HCT116 (cell line): ENCODE results near the gene MYO3B. TPM values are rescaled to one million over a fixed set of nuclear protein-coding genes. Genes with fewer than 3 reads are reported as not detected.

ENCODE experiments used
- ATAC-seq: fragments of 200-7000 bp; cut with Tn5 transposase; 2 replicates; pipeline ENCODE4 v1.9.1; 2020; ENCODE audit warnings: mild to moderate bottlenecking, moderate library complexity
- BruUV-seq: library from RNA; stranded (reverse); fragments of 400-500 nt; replicated peaks from 2 replicates; lab custom pipeline; 2021; lab: Mats Ljungman, UMichigan
- CTCF ChIA-PET: fragments of 300-600 bp; sonication (Branson Sonifier 250); formaldehyde crosslinking; loops from one replicate; lab custom pipeline; 2021; ENCODE audit warnings: antibody characterized with exemption; lab: Charles Lee
- POLR2A ChIA-PET: fragments of 300-600, 350-600 bp; sonication (Branson Sonifier 250); formaldehyde crosslinking; loops from one replicate; lab custom pipeline; 2021; ENCODE audit warnings: antibody characterized with exemption; lab: Charles Lee
- RAD21 ChIA-PET, 2 experiments: fragments of 300-600 bp; sonication (Branson Sonifier 250); formaldehyde crosslinking; loops; one replicate each; lab custom pipeline; 2023; ENCODE audit warnings: low total read pairs in 2 of 2; ENCODE audit not compliant: uncharacterized antibody in 2 of 2, unreplicated experiment in 2 of 2, low non-redundant PET in 1 of 2; lab: Charles Lee
- DNase-seq: peaks from one replicate; pipeline ENCODE4 v3.0.0-alpha.2; 2010; ENCODE audit warnings: low read depth, low spot score
- H2AFZ ChIP-seq: fragments of 200-600 bp; shearing (Covaris generic), sonication (generic); 2 replicates; pipeline ENCODE4 v1.6.1; 2017; ENCODE audit warnings: low read depth, mixed run types, mixed read lengths, antibody characterized with exemption, low read length; ENCODE audit not compliant: poor library complexity, severe bottlenecking
- H3K27ac ChIP-seq: 2 replicates; pipeline ENCODE4 v1.5.1; 2012; ENCODE audit warnings: low read depth, low read length
- H3K27me3 ChIP-seq: fragments of 200-600 bp; sonication (generic); 2 replicates; pipeline ENCODE4 v1.6.1; 2016; ENCODE audit warnings: mixed run types, low read length, mixed read lengths; ENCODE audit not compliant: insufficient read depth
- H3K36me3 ChIP-seq, 2 experiments: fragments of 200-500 bp in 1 of 2; fragments of 200-600 bp in 1 of 2; sonication (Bioruptor generic) in 1 of 2; sonication (generic) in 1 of 2; 2 replicates each; pipeline versions ENCODE4 v1.5.1 to v1.6.1; 2014 to 2016; ENCODE audit warnings: low read length in 2 of 2, inconsistent platforms in 1 of 2, mixed read lengths in 1 of 2, mixed run types in 1 of 2; ENCODE audit not compliant: insufficient read depth in 2 of 2, control insufficient read depth in 1 of 2
- H3K4me1 ChIP-seq, 2 experiments: fragments of 200-600 bp in 1 of 2; sonication (generic) in 1 of 2; 2 replicates each; pipeline versions ENCODE4 v1.5.1 to v1.6.1; 2012 to 2017; ENCODE audit warnings: low read length in 2 of 2, inconsistent platforms in 1 of 2, mild to moderate bottlenecking in 1 of 2, mixed read lengths in 1 of 2, mixed run types in 1 of 2, moderate library complexity in 1 of 2; ENCODE audit not compliant: insufficient read depth in 2 of 2, control insufficient read depth in 1 of 2
- H3K4me2 ChIP-seq: fragments of 200-600 bp; sonication (generic); 2 replicates; pipeline ENCODE4 v1.6.1; 2017; ENCODE audit warnings: mixed run types, low read length, mixed read lengths
- H3K4me3 ChIP-seq, 2 experiments: fragments of 200-600 bp in 1 of 2; sonication (generic) in 1 of 2; replicated peaks in 1 of 2; 2 replicates each; pipeline ENCODE4 v1.5.1; 2011 to 2016; ENCODE audit warnings: low read length in 2 of 2, control low read depth in 1 of 2, low read depth in 1 of 2, mild to moderate bottlenecking in 1 of 2, mixed read lengths in 1 of 2, mixed run types in 1 of 2
- H3K79me2 ChIP-seq: fragments of 200-600 bp; sonication (generic); 2 replicates; pipeline ENCODE4 v1.6.1; 2017; ENCODE audit warnings: mild to moderate bottlenecking, mixed run types, low read length, moderate library complexity, mixed read lengths; ENCODE audit not compliant: insufficient read depth
- H3K9ac ChIP-seq: fragments of 200-600 bp; sonication (generic); 2 replicates; pipeline ENCODE4 v1.6.1; 2016; ENCODE audit warnings: low read length, mixed read lengths
- H3K9me2 ChIP-seq: fragments of 200-600 bp; sonication (generic), shearing (Covaris generic); 2 replicates; pipeline ENCODE4 v1.6.1; 2017; ENCODE audit warnings: mixed run types, mild to moderate bottlenecking, moderate library complexity; ENCODE audit not compliant: insufficient read depth
- H3K9me3 ChIP-seq, 2 experiments: fragments of 200-500 bp in 1 of 2; fragments of 200-600 bp in 1 of 2; sonication (Bioruptor generic) in 1 of 2; sonication (generic) in 1 of 2; 2 replicates each; pipeline ENCODE4 v1.6.1; 2014 to 2017; ENCODE audit warnings: low read length in 2 of 2, mixed read lengths in 2 of 2, inconsistent platforms in 1 of 2, low read depth in 1 of 2, mild to moderate bottlenecking in 1 of 2, mixed run types in 1 of 2, moderate library complexity in 1 of 2; ENCODE audit not compliant: control insufficient read depth in 1 of 2, insufficient read depth in 1 of 2
- H4K20me1 ChIP-seq: fragments of 200-600 bp; sonication (generic), shearing (Covaris generic); 2 replicates; pipeline ENCODE4 v1.6.1; 2017; ENCODE audit warnings: mixed run types, mild to moderate bottlenecking, moderate library complexity; ENCODE audit not compliant: insufficient read depth
- CBX3 ChIP-seq: IDR thresholded peaks from 2 replicates; pipeline ENCODE4 v1.6.1; 2012; ENCODE audit warnings: low read depth
- CTCF ChIP-seq, 3 experiments: fragments of 200-600 bp in 1 of 3; sonication (generic) in 1 of 3; IDR thresholded peaks in 2 of 3; conservative IDR thresholded peaks in 1 of 3; 2 replicates each; pipeline ENCODE4 v1.5.1; 2012 to 2017; ENCODE audit warnings: low read depth in 2 of 3, low read length in 2 of 3, antibody characterized with exemption in 1 of 3, borderline replicate concordance in 1 of 3, control low read depth in 1 of 3, mild to moderate bottlenecking in 1 of 3, mixed read lengths in 1 of 3, mixed run types in 1 of 3, moderate library complexity in 1 of 3; ENCODE audit not compliant: insufficient read depth in 1 of 3
- EGR1 ChIP-seq: IDR thresholded peaks from 2 replicates; pipeline ENCODE4 v1.6.1; 2012; ENCODE audit warnings: low read depth
- ELF1 ChIP-seq: IDR thresholded peaks from 2 replicates; pipeline ENCODE4 v1.6.1; 2012; ENCODE audit warnings: low read depth, borderline replicate concordance
- EZH2phosphoT487 ChIP-seq: fragments of 200-600 bp; IDR thresholded peaks from 2 replicates; pipeline ENCODE4 v1.6.1; 2018; ENCODE audit warnings: antibody characterized with exemption, borderline replicate concordance
- FOSL1 ChIP-seq: IDR thresholded peaks from 2 replicates; pipeline ENCODE4 v1.6.1; 2012; ENCODE audit warnings: low read depth
- JUND ChIP-seq: IDR thresholded peaks from 2 replicates; pipeline ENCODE4 v1.6.1; 2012
- MAX ChIP-seq: IDR thresholded peaks from 2 replicates; pipeline ENCODE4 v1.6.1; 2012
- POLR2A ChIP-seq: IDR thresholded peaks from 2 replicates; pipeline ENCODE4 v1.7.0; 2011; ENCODE audit warnings: borderline replicate concordance; ENCODE audit not compliant: insufficient read depth, insufficient read length; ENCODE audit errors: extremely low read depth
- RAD21 ChIP-seq: IDR thresholded peaks from 2 replicates; pipeline ENCODE4 v1.6.1; 2012; ENCODE audit warnings: low read depth, mild to moderate bottlenecking
- REST ChIP-seq: IDR thresholded peaks from 2 replicates; pipeline ENCODE4 v1.6.1; 2012; ENCODE audit warnings: low read depth
- SP1 ChIP-seq: IDR thresholded peaks from 2 replicates; pipeline ENCODE4 v1.6.1; 2012; ENCODE audit warnings: low read depth
- YY1 ChIP-seq: IDR thresholded peaks from 2 replicates; pipeline ENCODE4 v1.6.1; 2011; ENCODE audit warnings: low read length, low read depth, moderate library complexity, mild to moderate bottlenecking; ENCODE audit not compliant: insufficient replicate concordance; ENCODE audit errors: extremely low read depth
- intact Hi-C: fragments of 100-400 bp; cut with micrococcal nuclease; formaldehyde crosslinking; loops from 2 replicates; pipeline ENCODE4 v1.10.0; 2022
- total RNA-seq: library from RNA; stranded (reverse); gene quantifications from one replicate; pipeline ENCODE4 v1.2.1, GENCODE V29; 2021; ENCODE audit not compliant: unreplicated experiment
- TF ChIP-seq, protein P1 (sequence below): IDR thresholded peaks from 2 replicates; pipeline ENCODE4 v1.6.1; 2011; ENCODE audit warnings: mild to moderate bottlenecking, low read length, moderate library complexity; ENCODE audit not compliant: insufficient replicate concordance; ENCODE audit errors: extremely low read depth
- TF ChIP-seq, protein P2 (sequence below): IDR thresholded peaks from 2 replicates; pipeline ENCODE4 v1.6.1; 2012

The MYO3B gene
- total RNA-seq, 1 experiment from 2014 or later = not detected

DNA sequence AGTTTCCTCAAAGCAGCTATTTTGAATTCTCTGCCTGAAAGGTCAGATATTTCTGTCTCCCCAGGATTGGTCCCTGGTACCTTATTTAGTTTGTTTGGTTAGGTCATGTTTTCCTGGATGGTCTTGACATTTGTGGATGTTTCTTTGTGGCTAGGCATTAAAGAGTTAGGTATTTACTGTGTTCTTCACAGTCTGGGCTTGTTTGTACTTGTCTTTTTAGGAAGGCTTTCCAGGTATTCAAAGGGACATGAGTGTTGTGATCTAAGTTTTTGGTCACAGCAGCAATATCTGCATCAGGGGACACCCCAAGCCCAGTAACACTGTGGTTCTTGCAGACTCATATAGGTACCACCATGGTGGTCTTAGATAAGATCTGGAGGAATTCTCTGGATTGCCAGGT lies 11.8 kb downstream of the MYO3B start (continued):
- TF ChIP-seq, protein P1, sequence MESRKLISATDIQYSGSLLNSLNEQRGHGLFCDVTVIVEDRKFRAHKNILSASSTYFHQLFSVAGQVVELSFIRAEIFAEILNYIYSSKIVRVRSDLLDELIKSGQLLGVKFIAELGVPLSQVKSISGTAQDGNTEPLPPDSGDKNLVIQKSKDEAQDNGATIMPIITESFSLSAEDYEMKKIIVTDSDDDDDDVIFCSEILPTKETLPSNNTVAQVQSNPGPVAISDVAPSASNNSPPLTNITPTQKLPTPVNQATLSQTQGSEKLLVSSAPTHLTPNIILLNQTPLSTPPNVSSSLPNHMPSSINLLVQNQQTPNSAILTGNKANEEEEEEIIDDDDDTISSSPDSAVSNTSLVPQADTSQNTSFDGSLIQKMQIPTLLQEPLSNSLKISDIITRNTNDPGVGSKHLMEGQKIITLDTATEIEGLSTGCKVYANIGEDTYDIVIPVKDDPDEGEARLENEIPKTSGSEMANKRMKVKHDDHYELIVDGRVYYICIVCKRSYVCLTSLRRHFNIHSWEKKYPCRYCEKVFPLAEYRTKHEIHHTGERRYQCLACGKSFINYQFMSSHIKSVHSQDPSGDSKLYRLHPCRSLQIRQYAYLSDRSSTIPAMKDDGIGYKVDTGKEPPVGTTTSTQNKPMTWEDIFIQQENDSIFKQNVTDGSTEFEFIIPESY = no peak
- TF ChIP-seq, all 23 proteins: peak for 0

- H3K36me3 ChIP-seq = no peaks in the 10 kb centered on the region
- no peaks in the 10 kb centered on the region for H4K20me1 ChIP-seq
- no peak for DNase-seq
- H3K27me3 ChIP-seq = no peaks in the 10 kb centered on the region
- no peaks in the 10 kb centered on the region for H3K9me3 ChIP-seq
- intact Hi-C loops = no loop called here
- ATAC-seq = no peak
- H3K4me2 ChIP-seq = no peak overlapping the region
- H3K27ac ChIP-seq = no peak overlapping the region
- BruUV-seq = no TSS peak
- no peak overlapping the region for H2AFZ ChIP-seq
- no peaks in the 10 kb centered on the region for H3K9me2 ChIP-seq
- POLR2A ChIA-PET = no interaction called here
- H3K4me3 ChIP-seq = no peak overlapping the region
- RAD21 ChIA-PET = no interaction called here
- H3K9ac ChIP-seq = no peak overlapping the region
- CTCF ChIA-PET = no interaction called here
- no peaks in the 10 kb centered on the region for H3K79me2 ChIP-seq
- no peaks in the 10 kb centered on the region for H3K4me1 ChIP-seq
- TF ChIP-seq ELF1 (no peak), YY1 (no peak), JUND (no peak), CTCF (IDR thresholded peaks at IDR 0.05 in 2 of 3, conservative IDR thresholded peaks at IDR 0.05 in 1 of 3; ENCODE audit: borderline replicate concordance in 1 of 3, insufficient read depth in 1 of 3, low read depth in 2 of 3, low read length in 2 of 3) (no peak), CBX3 (no peak), EGR1 (no peak), SP1 (no peak), POLR2A (no peak), MAX (no peak), RAD21 (no peak), FOSL1 (no peak), REST (no peak), EZH2phosphoT487 (no peak)
- TF ChIP-seq, protein P1 = no peak
- TF ChIP-seq, protein P2, sequence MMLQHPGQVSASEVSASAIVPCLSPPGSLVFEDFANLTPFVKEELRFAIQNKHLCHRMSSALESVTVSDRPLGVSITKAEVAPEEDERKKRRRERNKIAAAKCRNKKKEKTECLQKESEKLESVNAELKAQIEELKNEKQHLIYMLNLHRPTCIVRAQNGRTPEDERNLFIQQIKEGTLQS = no peak
Measured at GRCh38 chr2:170190172-170190571, 12.2 kb downstream of the MYO3B start.
